NB4 (cell line): ENCODE data around the gene HIBADH.

Experiments
- DNase-seq: peaks from one replicate; pipeline ENCODE4 v3.0.0; 2010; ENCODE audit warnings: low read depth
- H3K4me3 ChIP-seq: one replicate; pipeline ENCODE4 v1.5.1; 2011; ENCODE audit warnings: mild to moderate bottlenecking, low read depth, low read length, moderate library complexity
- MAX ChIP-seq: IDR thresholded peaks from 2 replicates; pipeline ENCODE4 v1.6.1; 2011; ENCODE audit warnings: low read depth, low read length
- MYC ChIP-seq: IDR thresholded peaks from 2 replicates; pipeline ENCODE4 v1.6.1; 2011; ENCODE audit warnings: low read depth, low read length
- POLR2A ChIP-seq: IDR thresholded peaks from 2 replicates; pipeline ENCODE4 v1.6.1; 2011; ENCODE audit warnings: mild to moderate bottlenecking; ENCODE audit not compliant: insufficient read length; ENCODE audit errors: extremely low read depth
- TF ChIP-seq, protein P1 (sequence below): IDR thresholded peaks from one replicate; pipeline ENCODE4 v1.5.1; 2012; ENCODE audit warnings: low read depth, low read length

Gene HIBADH

GRCh38 chr7:27555670-27556069 is 107.0 kb downstream of the HIBADH start:
- TF ChIP-seq MYC, result no peak
- TF ChIP-seq, protein P1, sequence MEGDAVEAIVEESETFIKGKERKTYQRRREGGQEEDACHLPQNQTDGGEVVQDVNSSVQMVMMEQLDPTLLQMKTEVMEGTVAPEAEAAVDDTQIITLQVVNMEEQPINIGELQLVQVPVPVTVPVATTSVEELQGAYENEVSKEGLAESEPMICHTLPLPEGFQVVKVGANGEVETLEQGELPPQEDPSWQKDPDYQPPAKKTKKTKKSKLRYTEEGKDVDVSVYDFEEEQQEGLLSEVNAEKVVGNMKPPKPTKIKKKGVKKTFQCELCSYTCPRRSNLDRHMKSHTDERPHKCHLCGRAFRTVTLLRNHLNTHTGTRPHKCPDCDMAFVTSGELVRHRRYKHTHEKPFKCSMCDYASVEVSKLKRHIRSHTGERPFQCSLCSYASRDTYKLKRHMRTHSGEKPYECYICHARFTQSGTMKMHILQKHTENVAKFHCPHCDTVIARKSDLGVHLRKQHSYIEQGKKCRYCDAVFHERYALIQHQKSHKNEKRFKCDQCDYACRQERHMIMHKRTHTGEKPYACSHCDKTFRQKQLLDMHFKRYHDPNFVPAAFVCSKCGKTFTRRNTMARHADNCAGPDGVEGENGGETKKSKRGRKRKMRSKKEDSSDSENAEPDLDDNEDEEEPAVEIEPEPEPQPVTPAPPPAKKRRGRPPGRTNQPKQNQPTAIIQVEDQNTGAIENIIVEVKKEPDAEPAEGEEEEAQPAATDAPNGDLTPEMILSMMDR, result no peak
- no peak for TF ChIP-seq POLR2A
- TF ChIP-seq MAX, result no peak
- no peak for DNase-seq
- no peak overlapping the region for H3K4me3 ChIP-seq

GRCh38 chr7:27554826-27555225 is 107.9 kb downstream of the HIBADH start:
- TF ChIP-seq MYC (no peak), POLR2A (no peak), MAX (no peak)
- TF ChIP-seq, protein P1, result no peak
- no peak for DNase-seq
- H3K4me3 ChIP-seq, result no peak overlapping the region

DNA sequence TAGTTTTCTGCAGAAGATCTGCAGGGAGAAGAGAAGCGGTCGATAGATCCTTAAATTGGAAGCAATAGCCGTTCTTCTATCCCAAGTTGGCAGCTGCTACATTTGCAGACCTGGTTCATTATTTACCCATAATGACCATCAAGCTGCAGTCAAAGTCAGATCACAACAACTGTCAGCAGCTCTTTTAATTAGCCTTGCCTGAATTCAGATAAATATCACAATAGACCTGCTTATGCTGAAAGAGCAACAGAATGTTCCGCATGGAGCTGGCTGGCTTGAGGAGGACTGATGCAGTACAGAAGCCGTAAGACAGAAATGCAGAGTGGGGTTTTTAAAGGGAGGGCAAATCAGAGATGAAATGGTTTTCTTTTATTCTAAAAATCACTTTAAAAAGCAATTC is 109.4 kb downstream of the HIBADH start:
- TF ChIP-seq, protein P1, result no peak
- TF ChIP-seq MYC (no peak), POLR2A (no peak), MAX (no peak)
- no peak for DNase-seq
- no peak overlapping the region for H3K4me3 ChIP-seq

DNA sequence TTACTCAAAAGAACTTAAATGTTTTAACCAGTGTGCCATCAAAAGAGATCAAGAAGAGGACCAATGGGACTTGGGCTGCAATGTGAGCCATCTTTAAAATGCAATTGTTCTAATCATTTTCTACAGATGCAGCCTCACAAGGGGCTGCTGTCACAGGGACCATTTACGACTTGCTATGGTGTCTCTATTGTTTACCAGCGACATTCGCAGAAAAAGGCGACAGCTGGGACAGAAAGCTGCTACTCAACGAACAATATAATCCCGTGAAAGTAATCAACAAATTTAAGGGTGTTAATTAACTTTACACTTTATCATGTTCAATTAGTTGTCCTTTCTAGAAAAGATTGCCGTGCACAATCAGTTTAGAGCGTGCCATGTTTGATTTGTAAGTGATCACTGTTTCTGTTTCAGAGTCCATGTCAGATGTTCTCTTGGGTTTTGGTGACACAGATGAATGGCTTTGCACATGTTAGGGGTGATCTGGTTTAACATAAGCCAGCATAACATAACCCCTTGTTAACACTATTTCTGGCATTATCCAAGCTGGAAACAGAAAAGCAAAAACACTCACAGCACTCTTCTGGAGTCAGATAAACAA is 110.8 kb downstream of the HIBADH start:
- no peak for DNase-seq
- TF ChIP-seq, protein P1, result no peak
- no peak overlapping the region for H3K4me3 ChIP-seq

- no peak for DNase-seq
- TF ChIP-seq MYC (no peak), POLR2A (no peak), MAX (no peak)
- TF ChIP-seq, protein P1, result no peak
- no peak overlapping the region for H3K4me3 ChIP-seq
Measured at GRCh38 chr7:27549606-27550005, 113.1 kb downstream of the HIBADH start.

DNA sequence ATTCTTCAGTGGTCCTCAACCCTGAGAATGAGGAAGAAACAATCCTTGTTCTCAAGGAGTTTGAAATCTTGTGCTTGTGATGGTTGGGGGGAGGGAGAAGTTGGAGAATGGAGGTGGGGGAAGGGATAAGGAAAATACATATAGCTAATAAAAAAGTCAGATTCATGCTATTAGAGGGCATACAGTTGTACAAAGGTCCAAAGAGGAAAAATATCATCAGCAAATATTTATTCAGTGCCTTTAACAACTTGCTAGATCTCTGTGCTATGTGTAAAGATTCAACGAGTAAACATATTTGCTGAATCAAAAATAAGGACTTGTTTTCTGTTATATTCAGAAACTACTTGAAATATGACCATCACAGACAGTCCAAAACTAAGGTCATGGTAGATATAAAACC is 114.4 kb downstream of the HIBADH start:
- TF ChIP-seq MAX, result no peak
- no peak for TF ChIP-seq MYC
- TF ChIP-seq, protein P1, result no peak
- no peak for TF ChIP-seq POLR2A
- DNase-seq, result no peak
- no peak overlapping the region for H3K4me3 ChIP-seq
